ENCODE measurements around the gene PDE2A.

DNA sequence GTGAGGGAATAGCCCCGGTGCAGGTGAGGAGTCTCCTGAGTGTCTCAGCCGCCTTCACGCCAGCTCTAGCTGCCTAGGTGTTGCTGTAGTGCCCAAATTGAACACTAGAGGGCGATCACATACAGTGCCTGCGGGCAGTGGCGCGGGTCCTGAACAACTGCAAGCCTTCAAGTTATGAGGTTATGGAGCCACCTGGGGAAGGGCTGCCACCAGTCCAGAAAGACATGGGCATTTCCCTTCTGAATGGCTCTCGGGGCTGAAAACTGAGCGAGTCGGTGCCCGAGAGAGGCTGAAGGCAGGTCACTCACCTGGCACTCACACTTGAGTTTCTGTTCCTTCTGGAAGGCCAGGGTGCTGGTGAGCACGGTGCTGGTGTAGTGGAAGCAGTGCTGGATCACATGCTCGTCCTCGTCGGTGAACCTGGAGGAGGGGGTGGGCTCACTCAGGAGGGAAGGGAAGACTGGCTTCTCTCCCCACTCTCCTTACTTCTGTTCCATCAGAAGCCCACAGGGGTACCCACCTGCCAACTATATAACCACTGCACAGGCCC lies 88.4 kb downstream of the PDE2A start:
- TF ChIP-seq YY1 (IDR thresholded peaks at IDR 0.05; ENCODE audit: insufficient read depth, insufficient read length) (no peak), ZNF274 (IDR thresholded peaks at IDR 0.05; ENCODE audit: low read depth, low read length) (no peak), SUZ12 (IDR thresholded peaks at IDR 0.05; ENCODE audit: extremely low read depth, insufficient read depth, insufficient read length) (no peak)

Data from NT2/D1 (cell line).